ENCODE measurements around the gene MTRF1L. TPM values are rescaled to one million over a fixed set of nuclear protein-coding genes. Genes with fewer than 3 reads are reported as not detected.

Gene MTRF1L
- total and polyA plus RNA-seq, 2 of the 13 experiments (the other 11 are each of a cell fraction or from before 2014, with no cell fraction given) = 17.6 to 28.7 TPM

- TF ChIP-seq MEIS2 (CRISPR knock-in tag; IDR thresholded peaks at IDR 0.05) (peak; percentile 39; the same call in 1 of the 2 replicates), CTCF (CRISPR knock-in tag; IDR thresholded peaks at IDR 0.05) (0 out of 2 replicates have a peak, but pooled peaks have one; percentile 10), ZNF276 (CRISPR knock-in tag; IDR thresholded peaks at IDR 0.05; ENCODE audit: low read depth) (no peak), ZNF576 (CRISPR knock-in tag; IDR thresholded peaks at IDR 0.05) (no peak), NBN (conservative IDR thresholded peaks at IDR 0.05) (no peak), ZSCAN22 (CRISPR knock-in tag; IDR thresholded peaks at IDR 0.05) (no peak), ZZZ3 (CRISPR knock-in tag; IDR thresholded peaks at IDR 0.05; ENCODE audit: borderline replicate concordance) (no peak; the same call in 1 of the 2 replicates), KAT7 (CRISPR knock-in tag; IDR thresholded peaks at IDR 0.05; ENCODE audit: borderline replicate concordance) (peak; percentile 44; the same call in 1 of the 2 replicates), MAF1 (CRISPR knock-in tag; IDR thresholded peaks at IDR 0.05; ENCODE audit: borderline replicate concordance) (peak; percentile 76; the same call in 1 of the 2 replicates), NFKB2 (CRISPR knock-in tag; IDR thresholded peaks at IDR 0.05; ENCODE audit: borderline replicate concordance) (peak; percentile 74; the same call in 1 of the 2 replicates), ZNF546 (CRISPR knock-in tag; conservative IDR thresholded peaks at IDR 0.05) (no peak), HNRNPL (IDR thresholded peaks at IDR 0.05; ENCODE audit: low read depth, low read length) (no peak), HMG20A (CRISPR knock-in tag; IDR thresholded peaks at IDR 0.05; ENCODE audit: borderline replicate concordance) (no peak), ARHGAP35 (CRISPR knock-in tag; IDR thresholded peaks at IDR 0.05; ENCODE audit: borderline replicate concordance) (no peak), RCOR2 (CRISPR knock-in tag; IDR thresholded peaks at IDR 0.05) (no peak), PAWR (CRISPR knock-in tag; IDR thresholded peaks at IDR 0.05; ENCODE audit: borderline replicate concordance) (no peak), ZIK1 (CRISPR knock-in tag; IDR thresholded peaks at IDR 0.05; ENCODE audit: borderline replicate concordance, low read depth) (peak; percentile 47; the same call in 1 of the 2 replicates), GLI4 (CRISPR knock-in tag; IDR thresholded peaks at IDR 0.05; ENCODE audit: borderline replicate concordance) (no peak)
These were observed at the start of gene MTRF1L (continued) for GRCh38 chr6:153002613-153003365.

All from HepG2 (cell line).